Gastrocnemius medialis (tissue), 4 donors: ENCODE measurements around the gene CNDP1.
"Not testable (repeated sequence)": the region's sequence is repeated elsewhere in the genome, so short reads cannot be mapped to it uniquely, and the experiment has no call there.

Experiments
- POLR2A ChIP-seq, 2 donors: fragments of 450-650 bp; IDR thresholded peaks; one replicate each; pipeline ENCODE4 v1.6.1; 2017; ENCODE audit warnings: antibody characterized with exemption in 2 of 2, mild to moderate bottlenecking in 2 of 2, moderate library complexity in 2 of 2
- TF ChIP-seq, protein P1 (sequence below), 5 experiments: fragments of 450-650 bp in 3 of 5; fragments of 200-600 bp in 2 of 5; sonication (generic) in 2 of 5; IDR thresholded peaks in 4 of 5; conservative IDR thresholded peaks in 1 of 5; 1 replicate in 4 of 5; 2 replicates in 1 of 5; pipeline ENCODE4 v1.5.1; 2016 to 2019; ENCODE audit warnings: antibody characterized with exemption in 5 of 5, mild to moderate bottlenecking in 3 of 5, moderate library complexity in 3 of 5

DNA sequence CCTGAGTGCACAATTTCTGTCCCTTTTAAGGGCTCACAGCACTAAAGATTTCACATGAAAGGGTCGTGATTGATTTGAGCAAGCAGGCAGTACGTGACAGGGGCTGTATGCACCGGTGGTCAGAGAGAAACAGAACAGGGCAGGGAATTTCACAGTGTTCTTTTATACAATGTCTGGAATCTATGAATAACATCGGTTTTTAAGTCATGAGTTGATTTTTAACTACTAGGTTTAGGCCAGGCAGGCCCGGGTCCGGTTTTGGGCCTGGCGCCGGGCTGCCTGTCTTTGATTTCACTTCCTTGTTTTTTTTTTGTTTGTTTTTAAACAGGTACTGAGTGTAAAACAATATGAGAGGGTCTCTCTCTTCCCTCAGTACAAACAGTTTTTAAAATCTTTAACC, 33.5 kb upstream of the CNDP1 start:
- TF ChIP-seq, protein P1, sequence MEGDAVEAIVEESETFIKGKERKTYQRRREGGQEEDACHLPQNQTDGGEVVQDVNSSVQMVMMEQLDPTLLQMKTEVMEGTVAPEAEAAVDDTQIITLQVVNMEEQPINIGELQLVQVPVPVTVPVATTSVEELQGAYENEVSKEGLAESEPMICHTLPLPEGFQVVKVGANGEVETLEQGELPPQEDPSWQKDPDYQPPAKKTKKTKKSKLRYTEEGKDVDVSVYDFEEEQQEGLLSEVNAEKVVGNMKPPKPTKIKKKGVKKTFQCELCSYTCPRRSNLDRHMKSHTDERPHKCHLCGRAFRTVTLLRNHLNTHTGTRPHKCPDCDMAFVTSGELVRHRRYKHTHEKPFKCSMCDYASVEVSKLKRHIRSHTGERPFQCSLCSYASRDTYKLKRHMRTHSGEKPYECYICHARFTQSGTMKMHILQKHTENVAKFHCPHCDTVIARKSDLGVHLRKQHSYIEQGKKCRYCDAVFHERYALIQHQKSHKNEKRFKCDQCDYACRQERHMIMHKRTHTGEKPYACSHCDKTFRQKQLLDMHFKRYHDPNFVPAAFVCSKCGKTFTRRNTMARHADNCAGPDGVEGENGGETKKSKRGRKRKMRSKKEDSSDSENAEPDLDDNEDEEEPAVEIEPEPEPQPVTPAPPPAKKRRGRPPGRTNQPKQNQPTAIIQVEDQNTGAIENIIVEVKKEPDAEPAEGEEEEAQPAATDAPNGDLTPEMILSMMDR (IDR thresholded peaks at IDR 0.05 in 4 of 5, conservative IDR thresholded peaks at IDR 0.05 in 1 of 5) = not testable (repeated sequence)
- not testable (repeated sequence) for TF ChIP-seq POLR2A (IDR thresholded peaks at IDR 0.05)
